Neural cell (in vitro differentiated cells): ENCODE data around the gene PRKACA. TPM values are rescaled to one million over a fixed set of nuclear protein-coding genes. Genes with fewer than 3 reads are reported as not detected.

Experiments
- H2AFZ ChIP-seq: fragments of 200-600, 300-800 bp; sonication (generic), shearing (Covaris generic); 2 replicates; pipeline ENCODE4 v1.6.0; 2014; ENCODE audit warnings: low read depth, mild to moderate bottlenecking, antibody characterized with exemption, low read length, moderate library complexity
- H3F3A ChIP-seq: fragments of 200-600 bp; shearing (Covaris generic); 2 replicates; pipeline ENCODE4 v1.6.1; 2016; ENCODE audit warnings: mild to moderate bottlenecking, moderate library complexity, mixed read lengths, antibody characterized with exemption, low read length; ENCODE audit not compliant: insufficient read depth, poor library complexity, severe bottlenecking
- H3K27ac ChIP-seq: fragments of 200-600, 300-800 bp; sonication (generic), shearing (Covaris generic); 2 replicates; pipeline ENCODE4 v1.5.1; 2014; ENCODE audit warnings: mild to moderate bottlenecking, low read length, moderate library complexity
- H3K27me3 ChIP-seq: fragments of 300-800, 200-600 bp; sonication (generic), shearing (Covaris generic); 2 replicates; pipeline ENCODE4 v1.6.0; 2014; ENCODE audit warnings: mild to moderate bottlenecking, low read depth, low read length, moderate library complexity; ENCODE audit not compliant: insufficient read depth
- H3K36me3 ChIP-seq: fragments of 300-800, 200-600 bp; sonication (generic), shearing (Covaris generic); 2 replicates; pipeline ENCODE4 v1.5.1; 2014; ENCODE audit warnings: mild to moderate bottlenecking, antibody characterized with exemption, low read length, moderate library complexity; ENCODE audit not compliant: insufficient read depth
- H3K4me2 ChIP-seq: fragments of 300-800, 200-600 bp; sonication (generic), shearing (Covaris generic); 2 replicates; pipeline ENCODE4 v1.6.0; 2014; ENCODE audit warnings: mild to moderate bottlenecking, low read length
- H3K4me3 ChIP-seq: fragments of 300-800, 200-600 bp; sonication (generic), shearing (Covaris generic); 2 replicates; pipeline ENCODE4 v1.5.1; 2014; ENCODE audit warnings: mild to moderate bottlenecking, low read length, moderate library complexity
- H3K79me2 ChIP-seq: fragments of 200-600 bp; shearing (Covaris generic); replicated peaks from 2 replicates; pipeline ENCODE4 v1.6.0; 2014; ENCODE audit warnings: mild to moderate bottlenecking, low read length, moderate library complexity; ENCODE audit not compliant: insufficient read depth
- H3K9ac ChIP-seq: fragments of 300-800, 200-600 bp; sonication (generic), shearing (Covaris generic); 2 replicates; pipeline ENCODE4 v1.6.1; 2016; ENCODE audit warnings: mild to moderate bottlenecking, low read length, mixed read lengths
- H3K9me2 ChIP-seq: fragments of 200-600 bp; shearing (Covaris generic); 2 replicates; pipeline ENCODE4 v1.6.1; 2016; ENCODE audit warnings: mild to moderate bottlenecking, low read length, mixed read lengths; ENCODE audit not compliant: insufficient read depth
- H3K9me3 ChIP-seq: fragments of 200-600, 300-800 bp; sonication (generic), shearing (Covaris generic); 2 replicates; pipeline ENCODE4 v1.6.1; 2016; ENCODE audit warnings: mild to moderate bottlenecking, mixed run types, low read length, moderate library complexity, mixed read lengths
- H4K20me1 ChIP-seq: fragments of 200-600 bp; shearing (Covaris generic); 2 replicates; pipeline ENCODE4 v1.6.1; 2016; ENCODE audit warnings: mild to moderate bottlenecking, mixed run types; ENCODE audit not compliant: insufficient read depth
- CTCF ChIP-seq: fragments of 450-650 bp; IDR thresholded peaks from 2 replicates; pipeline ENCODE4 v1.5.1; 2014; ENCODE audit warnings: antibody characterized with exemption, mild to moderate bottlenecking, moderate library complexity; ENCODE audit not compliant: poor library complexity, severe bottlenecking
- EP300 ChIP-seq: fragments of 450-650 bp; conservative IDR thresholded peaks from 2 replicates; pipeline ENCODE4 v1.6.1; 2014; ENCODE audit warnings: antibody characterized with exemption, mild to moderate bottlenecking, moderate library complexity; ENCODE audit not compliant: poor library complexity, severe bottlenecking
- EZH2 ChIP-seq: fragments of 200-600, 300-800 bp; shearing (Covaris generic), sonication (generic); IDR thresholded peaks from 2 replicates; pipeline ENCODE4 v1.6.1; 2014; ENCODE audit warnings: antibody characterized with exemption, low read length, borderline replicate concordance, mild to moderate bottlenecking; ENCODE audit not compliant: insufficient read depth, poor library complexity, severe bottlenecking
- MXI1 ChIP-seq: fragments of 450-650 bp; conservative IDR thresholded peaks from 2 replicates; pipeline ENCODE4 v1.6.1; 2014; ENCODE audit warnings: antibody characterized with exemption, mild to moderate bottlenecking; ENCODE audit not compliant: poor library complexity, severe bottlenecking
- POLR2AphosphoS5 ChIP-seq: IDR thresholded peaks from 2 replicates; pipeline ENCODE4 v1.6.1; 2012
- RAD21 ChIP-seq: fragments of 450-650 bp; conservative IDR thresholded peaks from 2 replicates; pipeline ENCODE4 v1.6.1; 2014; ENCODE audit warnings: antibody characterized with exemption, mild to moderate bottlenecking, moderate library complexity
- REST ChIP-seq: IDR thresholded peaks from 2 replicates; pipeline ENCODE4 v1.6.1; 2012; ENCODE audit warnings: borderline replicate concordance
- SMC3 ChIP-seq: fragments of 450-650 bp; conservative IDR thresholded peaks from 2 replicates; pipeline ENCODE4 v1.6.1; 2014; ENCODE audit warnings: antibody characterized with exemption, mild to moderate bottlenecking, moderate library complexity; ENCODE audit not compliant: poor library complexity
- TAF1 ChIP-seq: IDR thresholded peaks from 2 replicates; pipeline ENCODE4 v1.6.1; 2012; ENCODE audit warnings: low read depth
- polyA plus RNA-seq: library from polyadenylated mRNA; depleted of rRNA; stranded (reverse); fragments of >200 nt; gene quantifications from 2 replicates; pipeline ENCODE4 v1.2.3, GENCODE V29; 2014

PRKACA gene
- polyA plus RNA-seq, 1 donor from 2014 or later = 11.7 TPM

GRCh38 chr19:14106840-14107239 lies 10.7 kb downstream of the PRKACA start:
- H3K9ac ChIP-seq = no peak overlapping the region
- no peaks in the 10 kb centered on the region for H3K27me3 ChIP-seq
- H3K27ac ChIP-seq = no peak overlapping the region
- H3K4me2 ChIP-seq = no peak overlapping the region
- no peak for TF ChIP-seq EP300
- TF ChIP-seq EZH2 = no peak
- no peak for TF ChIP-seq REST
- no peak for TF ChIP-seq SMC3
- TF ChIP-seq POLR2AphosphoS5 = no peak
- no peak for TF ChIP-seq MXI1
- no peak for TF ChIP-seq TAF1
- no peak for TF ChIP-seq RAD21
- no peak for TF ChIP-seq CTCF
- H3K9me2 ChIP-seq = no peaks in the 10 kb centered on the region
- no peaks in the 10 kb centered on the region for H3K79me2 ChIP-seq
- no peaks in the 10 kb centered on the region for H3K9me3 ChIP-seq
- H3F3A ChIP-seq = no peaks in the 10 kb centered on the region
- H2AFZ ChIP-seq = no peak overlapping the region
- H4K20me1 ChIP-seq = no peaks in the 10 kb centered on the region
- H3K36me3 ChIP-seq = no peaks in the 10 kb centered on the region
- H3K4me3 ChIP-seq = no peak overlapping the region

- Histone ChIP-seq H3K4me2 (no peak overlapping the region), H3K9ac (no peak overlapping the region), H3K27me3 (no peaks in the 10 kb centered on the region), H3K27ac (no peak overlapping the region), H3K36me3 (peaks cover 3% of the 10 kb centered on the region), H3K79me2 (no peaks in the 10 kb centered on the region), H3K9me3 (no peaks in the 10 kb centered on the region), H3F3A (no peaks in the 10 kb centered on the region), H4K20me1 (no peaks in the 10 kb centered on the region), H2AFZ (no peak overlapping the region), H3K4me3 (no peak overlapping the region), H3K9me2 (no peaks in the 10 kb centered on the region)
- TF ChIP-seq MXI1 (no peak), SMC3 (no peak), RAD21 (no peak), POLR2AphosphoS5 (no peak), TAF1 (no peak), EZH2 (no peak), EP300 (no peak), CTCF (no peak), REST (no peak)
These were observed 11.9 kb downstream of the PRKACA start for GRCh38 chr19:14105680-14106079.
